Stimulated activated naive B cell treated with anti-CD40 and anti-IgM and Interleukin-4, amounts not matched to agents 10 μg/mL and 1 μg/mL and 100 μg/mL, for 72 hours (primary cell): ENCODE data around the gene COL2A1.
"Not testable (repeated sequence)": the region's sequence is repeated elsewhere in the genome, so short reads cannot be mapped to it uniquely, and the experiment has no call there.

Experiments used
- ATAC-seq, 2 donors: fragments of 150-1000 bp; cut with Tn5 transposase; replicated peaks; 2 replicates each; pipeline ENCODE4 v1.10.0; 2021; ENCODE audit warnings: moderate library complexity in 1 of 2
- DNase-seq: peaks from one replicate; pipeline ENCODE4 v3.0.0; 2021
- H3K27ac Mint-ChIP-seq: one replicate; pipeline ENCODE4 v1.8.0; 2022; ENCODE audit warnings: mild to moderate bottlenecking, mixed read lengths
- H3K27me3 Mint-ChIP-seq, 2 donors: one replicate each; pipeline ENCODE4 v1.8.0; 2022; ENCODE audit warnings: mixed read lengths in 2 of 2
- H3K36me3 Mint-ChIP-seq, 2 donors: one replicate each; pipeline ENCODE4 v1.8.0; 2022; ENCODE audit warnings: mixed read lengths in 2 of 2, mild to moderate bottlenecking in 1 of 2
- H3K4me1 Mint-ChIP-seq, 2 donors: one replicate each; pipeline ENCODE4 v1.8.0; 2022; ENCODE audit warnings: mixed read lengths in 2 of 2, mild to moderate bottlenecking in 1 of 2
- H3K4me3 Mint-ChIP-seq, 2 donors: one replicate each; pipeline ENCODE4 v1.8.0; 2022; ENCODE audit warnings: mild to moderate bottlenecking in 2 of 2, mixed read lengths in 2 of 2, moderate library complexity in 1 of 2
- H3K9me3 Mint-ChIP-seq, 2 donors: one replicate each; pipeline ENCODE4 v1.8.0; 2022; ENCODE audit warnings: mixed read lengths in 2 of 2, mild to moderate bottlenecking in 1 of 2

The COL2A1 gene

GRCh38 chr12:47975816-47976215 is 28.5 kb downstream of the COL2A1 start:
- no peak overlapping the region for H3K4me3 Mint-ChIP-seq
- H3K27ac Mint-ChIP-seq = no peak overlapping the region
- H3K4me1 Mint-ChIP-seq = peaks cover 0 to 2% of the 10 kb centered on the region in 2 donors
- H3K36me3 Mint-ChIP-seq = peaks cover 0 to 2% of the 10 kb centered on the region in 2 donors
- no peak for ATAC-seq
- no peaks in the 10 kb centered on the region for H3K9me3 Mint-ChIP-seq
- peaks cover 7 to 27% of the 10 kb centered on the region in 2 donors for H3K27me3 Mint-ChIP-seq
- DNase-seq = no peak

GRCh38 chr12:47975036-47975620 is 29.1 kb downstream of the COL2A1 start:
- Mint-ChIP-seq H3K27ac (no peak overlapping the region), H3K9me3 (no peaks in the 10 kb centered on the region), H3K36me3 (peaks cover 0 to 2% of the 10 kb centered on the region in 2 donors), H3K4me1 (peaks cover 0 to 2% of the 10 kb centered on the region in 2 donors), H3K27me3 (peaks cover 7 to 20% of the 10 kb centered on the region in 2 donors), H3K4me3 (no peak overlapping the region)
- DNase-seq (no peak), ATAC-seq (no peak)

GRCh38 chr12:47973870-47974269 is 30.4 kb downstream of the COL2A1 start:
- ATAC-seq (no peak), DNase-seq (no peak)
- H3K36me3 Mint-ChIP-seq = peaks cover 2% of the 10 kb centered on the region in 2 donors
- H3K27ac Mint-ChIP-seq = no peak overlapping the region
- H3K4me1 Mint-ChIP-seq = peaks cover 0 to under 1% of the 10 kb centered on the region in 2 donors
- H3K4me3 Mint-ChIP-seq = no peak overlapping the region
- H3K9me3 Mint-ChIP-seq = no peaks in the 10 kb centered on the region
- H3K27me3 Mint-ChIP-seq = peaks cover 2 to 15% of the 10 kb centered on the region in 2 donors

- no peaks in the 10 kb centered on the region for H3K9me3 Mint-ChIP-seq
- no peak overlapping the region for H3K4me3 Mint-ChIP-seq
- ATAC-seq = no peak
- H3K36me3 Mint-ChIP-seq = peaks cover 4 to 8% of the 10 kb centered on the region in 2 donors
- H3K27me3 Mint-ChIP-seq = peaks cover 0 to 8% of the 10 kb centered on the region in 2 donors
- no peak for DNase-seq
- H3K27ac Mint-ChIP-seq = no peak overlapping the region
- no peaks in the 10 kb centered on the region for H3K4me1 Mint-ChIP-seq
Measured at GRCh38 chr12:47972895-47973294, 31.4 kb downstream of the COL2A1 start.

- Mint-ChIP-seq H3K27ac (no peak overlapping the region), H3K27me3 (no peaks in the 10 kb centered on the region)
- no peak for ATAC-seq
Measured at GRCh38 chr12:47970843-47971242, 33.4 kb downstream of the COL2A1 start.

GRCh38 chr12:47969845-47970244 is 34.4 kb downstream of the COL2A1 start:
- Mint-ChIP-seq H3K27ac (no peak overlapping the region), H3K9me3 (no peaks in the 10 kb centered on the region), H3K4me3 (no peak overlapping the region), H3K36me3 (peaks cover 15 to 30% of the 10 kb centered on the region in 2 donors), H3K27me3 (no peaks in the 10 kb centered on the region), H3K4me1 (peaks cover 9 to 12% of the 10 kb centered on the region in 2 donors)
- DNase-seq = no peak
- no peak for ATAC-seq

More at GRCh38 chr12:47970843-47971242, 33.4 kb downstream of the COL2A1 start:
- H3K36me3 Mint-ChIP-seq = peaks cover 15 to 25% of the 10 kb centered on the region in 2 donors
- H3K4me3 Mint-ChIP-seq = no peak overlapping the region
- no peaks in the 10 kb centered on the region for H3K9me3 Mint-ChIP-seq
- no peak for DNase-seq
- peaks cover 6 to 8% of the 10 kb centered on the region in 2 donors for H3K4me1 Mint-ChIP-seq

- peaks cover 19 to 33% of the 10 kb centered on the region in 2 donors for H3K36me3 Mint-ChIP-seq
- H3K4me3 Mint-ChIP-seq = no peak overlapping the region
- H3K9me3 Mint-ChIP-seq = no peaks in the 10 kb centered on the region
- DNase-seq (no peak), ATAC-seq (no peak)
- peaks cover 27 to 30% of the 10 kb centered on the region in 2 donors for H3K4me1 Mint-ChIP-seq
- peak overlapping the region; percentile 37 for H3K27ac Mint-ChIP-seq
- no peaks in the 10 kb centered on the region for H3K27me3 Mint-ChIP-seq
Measured at GRCh38 chr12:47967461-47968321, 36.6 kb downstream of the COL2A1 start.

- Mint-ChIP-seq H3K27ac (no peak overlapping the region), H3K4me3 (no peak overlapping the region), H3K9me3 (no peaks in the 10 kb centered on the region)
Measured at GRCh38 chr12:47965581-47965980, 38.7 kb downstream of the COL2A1 start.

GRCh38 chr12:47964106-47964728 is 40.1 kb downstream of the COL2A1 start:
- peak overlapping the region; percentile 99 to 100 for H3K4me3 Mint-ChIP-seq
- H3K36me3 Mint-ChIP-seq = peaks cover 18 to 33% of the 10 kb centered on the region in 2 donors
- ATAC-seq (no peak), DNase-seq (no peak)
- peak overlapping the region; percentile 63 for H3K27ac Mint-ChIP-seq
- peaks cover 24 to 25% of the 10 kb centered on the region in 2 donors for H3K27me3 Mint-ChIP-seq
- peaks cover 0 to 1% of the 10 kb centered on the region in 2 donors for H3K9me3 Mint-ChIP-seq
- H3K4me1 Mint-ChIP-seq = peaks cover 27 to 30% of the 10 kb centered on the region in 2 donors

More at GRCh38 chr12:47965581-47965980, 38.7 kb downstream of the COL2A1 start:
- ATAC-seq (no peak), DNase-seq (no peak)
- Mint-ChIP-seq H3K4me1 (peaks cover 27 to 30% of the 10 kb centered on the region in 2 donors), H3K27me3 (peaks cover 11% of the 10 kb centered on the region in 2 donors), H3K36me3 (peaks cover 18 to 33% of the 10 kb centered on the region in 2 donors)

GRCh38 chr12:47963340-47964040 is 40.8 kb downstream of the COL2A1 start, which contains the start of gene TMEM106C:
Gene TMEM106C, plus strand, starts transcription at chr12:47963596. Its CDS starts 641 bp downstream, at chr12:47964237.
- H3K4me1 Mint-ChIP-seq = peaks cover 27 to 30% of the 10 kb centered on the region in 2 donors
- peak within 1 kb of the TSS; percentile 99 to 100 for H3K4me3 Mint-ChIP-seq
- peak within 1 kb of the TSS; percentile 98 for H3K27ac Mint-ChIP-seq
- DNase-seq (peak; percentile 87), ATAC-seq (peak; percentile 94 to 95)
- peaks cover 15 to 30% of the 10 kb centered on the region in 2 donors for H3K36me3 Mint-ChIP-seq
- peaks cover 0 to 1% of the 10 kb centered on the region in 2 donors for H3K9me3 Mint-ChIP-seq
- H3K27me3 Mint-ChIP-seq = peaks cover 25 to 26% of the 10 kb centered on the region in 2 donors

GRCh38 chr12:47962198-47962597 is 42.1 kb downstream of the COL2A1 start:
- no peak overlapping the region for H3K4me3 Mint-ChIP-seq
- H3K4me1 Mint-ChIP-seq = peaks cover 27 to 30% of the 10 kb centered on the region in 2 donors
- no peak for DNase-seq
- peaks cover 16 to 22% of the 10 kb centered on the region in 2 donors for H3K36me3 Mint-ChIP-seq
- peaks cover 4 to 6% of the 10 kb centered on the region in 2 donors for H3K9me3 Mint-ChIP-seq
- no peak for ATAC-seq
- H3K27ac Mint-ChIP-seq = no peak overlapping the region
- peaks cover 25 to 32% of the 10 kb centered on the region in 2 donors for H3K27me3 Mint-ChIP-seq

- peaks cover 32 to 39% of the 10 kb centered on the region in 2 donors for H3K27me3 Mint-ChIP-seq
- H3K4me3 Mint-ChIP-seq, H3K27ac Mint-ChIP-seq, H3K9me3 Mint-ChIP-seq, ATAC-seq, H3K36me3 Mint-ChIP-seq, DNase-seq, H3K4me1 Mint-ChIP-seq: not testable (repeated sequence)
Measured at GRCh38 chr12:47957671-47958070, 46.6 kb downstream of the COL2A1 start.

- Mint-ChIP-seq H3K9me3 (peaks cover 4 to 5% of the 10 kb centered on the region in 2 donors), H3K36me3 (peaks cover 0 to 2% of the 10 kb centered on the region in 2 donors), H3K27ac (no peak overlapping the region), H3K4me1 (no peaks in the 10 kb centered on the region), H3K4me3 (no peak overlapping the region), H3K27me3 (peaks cover 20 to 24% of the 10 kb centered on the region in 2 donors)
- DNase-seq = no peak
- ATAC-seq = no peak
Measured at GRCh38 chr12:47955059-47955458, 49.2 kb downstream of the COL2A1 start.
